ENCODE data around the gene TMEM11.
"Not testable (repeated sequence)": the region's sequence is repeated elsewhere in the genome, so short reads cannot be mapped to it uniquely, and the experiment has no call there.

Gene TMEM11

DNA sequence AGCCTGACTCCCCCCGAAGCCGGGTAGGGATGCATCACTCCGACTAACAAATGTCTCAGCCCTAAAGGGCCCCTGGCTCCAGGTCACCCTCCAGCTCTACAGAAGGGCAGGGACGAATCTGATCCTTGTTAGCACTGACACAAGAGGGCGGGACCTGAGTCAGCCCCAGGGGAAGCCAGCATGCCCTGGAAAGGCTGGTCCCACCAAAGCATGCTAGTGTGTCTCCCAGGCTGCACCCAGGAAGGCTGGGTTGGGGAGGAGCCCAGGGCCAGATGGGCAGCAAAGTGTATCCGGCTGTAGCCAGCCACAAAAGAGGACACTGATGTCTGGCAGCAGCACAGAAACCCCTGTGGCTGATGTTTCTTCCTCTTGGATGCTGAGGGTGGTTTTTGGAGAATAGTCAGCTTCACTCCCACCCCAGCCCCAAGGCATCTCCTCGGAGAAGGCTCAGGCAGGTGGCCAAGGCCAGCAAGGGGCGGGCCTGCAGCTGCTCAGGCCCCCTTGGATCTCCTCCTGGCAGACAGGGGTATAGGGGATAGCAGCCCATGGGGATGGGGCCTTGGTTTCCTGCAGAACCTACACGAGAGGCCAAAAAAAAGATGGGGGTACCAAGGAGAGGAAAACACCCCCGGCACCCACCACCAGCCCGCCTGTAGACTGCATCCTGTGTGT lies 28.2 kb upstream of the TMEM11 start:
- no peak for DNase-seq

DNA sequence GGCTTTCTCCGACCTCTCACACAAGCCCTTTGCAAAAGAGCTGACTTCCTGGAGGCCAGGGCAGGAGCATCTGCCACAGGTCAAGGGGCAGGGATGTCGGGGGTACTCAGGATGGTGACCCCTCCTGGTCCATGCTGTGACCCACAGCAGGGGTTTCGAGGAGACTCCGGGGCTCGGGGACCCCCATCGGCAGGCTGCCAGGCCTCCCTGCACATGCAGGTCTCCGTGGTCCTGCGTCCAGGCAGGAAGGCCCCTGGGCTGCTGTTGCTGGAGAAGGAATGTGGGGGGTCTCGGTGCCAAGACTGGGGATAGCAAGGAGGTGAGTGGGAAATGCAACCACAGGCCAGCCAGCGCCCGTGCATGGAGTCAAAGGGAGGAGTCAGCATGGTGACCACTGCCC lies 27.6 kb upstream of the TMEM11 start:
- no peak for DNase-seq

DNA sequence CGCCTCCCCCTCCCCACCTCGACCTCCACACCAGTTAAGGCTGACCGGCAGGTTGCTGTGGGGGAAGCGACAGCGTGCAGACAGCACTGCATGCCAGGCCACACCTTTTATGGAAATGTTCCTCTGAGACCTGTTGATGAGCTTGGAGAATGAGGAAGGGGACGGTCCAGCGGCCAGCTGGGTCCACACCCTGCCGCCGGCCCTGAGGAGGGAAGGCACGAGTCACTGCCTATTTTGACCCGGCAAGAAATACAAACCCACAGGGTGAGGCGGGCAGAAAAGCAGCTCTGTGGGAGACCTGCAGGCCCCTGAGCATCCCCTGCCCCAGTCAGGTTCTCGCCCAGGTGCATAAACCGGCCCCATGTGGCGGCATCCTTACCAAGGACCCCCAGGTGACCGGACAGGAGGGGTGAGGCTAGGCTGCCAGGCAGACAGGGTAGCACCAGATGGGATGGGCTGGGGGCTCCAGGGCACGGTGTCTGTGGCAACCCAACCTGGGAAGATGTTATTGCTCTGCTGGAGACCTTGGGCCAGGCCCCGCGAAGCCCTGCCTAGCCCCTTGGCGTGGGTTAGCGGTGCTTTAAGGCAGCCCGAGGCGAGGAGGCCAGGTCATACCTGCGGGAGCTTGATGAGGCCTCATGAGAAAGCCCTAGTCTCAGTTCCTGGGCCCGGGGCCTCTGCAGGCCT lies 26.6 kb upstream of the TMEM11 start:
- DNase-seq, result no peak

DNA sequence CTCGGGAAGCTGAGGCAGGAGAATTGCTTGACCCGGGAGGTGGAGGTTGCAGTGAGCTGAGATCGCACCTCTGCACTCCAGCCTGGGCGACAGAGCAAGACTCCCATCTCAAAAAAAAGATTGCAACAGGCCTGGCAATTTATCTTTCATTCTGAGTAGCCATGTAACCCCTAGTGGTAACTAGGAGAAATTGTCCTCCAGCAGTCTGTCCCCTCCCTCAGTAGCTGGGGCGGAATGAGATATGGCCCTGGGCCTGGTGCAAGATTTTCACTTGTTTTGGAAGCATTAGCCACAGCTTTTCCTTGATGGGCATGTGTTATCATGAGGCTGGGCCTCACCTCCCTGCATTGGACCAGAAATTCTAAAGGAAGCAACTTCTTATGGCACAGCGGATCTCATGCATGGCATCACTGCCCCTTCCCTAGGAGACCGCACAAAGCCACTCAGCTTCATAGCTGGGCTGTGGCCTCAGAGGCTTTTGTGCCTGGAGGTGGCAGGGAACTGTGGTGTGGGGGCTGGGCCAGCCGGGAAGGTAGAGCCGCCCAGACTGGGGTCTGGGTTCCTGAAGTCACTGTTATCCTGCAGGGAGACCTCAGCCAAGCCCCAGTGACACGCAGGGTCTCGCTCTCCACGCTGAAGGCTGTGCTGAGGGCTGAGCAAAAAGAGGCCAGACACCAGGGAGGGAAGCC lies 25.9 kb upstream of the TMEM11 start:
- no peak for DNase-seq

DNA sequence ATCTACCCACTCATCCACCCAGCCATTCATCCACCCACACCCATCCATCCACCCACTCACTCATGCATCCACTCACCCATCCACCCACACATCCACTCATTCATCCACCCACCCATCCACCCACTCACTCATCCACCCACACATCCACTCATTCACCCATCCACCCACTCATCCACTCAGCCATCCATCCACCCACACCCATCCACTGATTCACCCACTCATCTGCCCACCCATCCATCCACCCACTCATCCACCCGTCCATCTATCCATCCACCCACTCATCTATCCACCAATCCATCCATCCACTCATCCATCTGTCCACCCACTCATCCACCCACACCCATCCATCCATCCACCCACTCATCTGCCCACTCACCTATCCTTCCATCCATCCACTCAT lies 22.0 kb upstream of the TMEM11 start:
- DNase-seq, result no peak

DNA sequence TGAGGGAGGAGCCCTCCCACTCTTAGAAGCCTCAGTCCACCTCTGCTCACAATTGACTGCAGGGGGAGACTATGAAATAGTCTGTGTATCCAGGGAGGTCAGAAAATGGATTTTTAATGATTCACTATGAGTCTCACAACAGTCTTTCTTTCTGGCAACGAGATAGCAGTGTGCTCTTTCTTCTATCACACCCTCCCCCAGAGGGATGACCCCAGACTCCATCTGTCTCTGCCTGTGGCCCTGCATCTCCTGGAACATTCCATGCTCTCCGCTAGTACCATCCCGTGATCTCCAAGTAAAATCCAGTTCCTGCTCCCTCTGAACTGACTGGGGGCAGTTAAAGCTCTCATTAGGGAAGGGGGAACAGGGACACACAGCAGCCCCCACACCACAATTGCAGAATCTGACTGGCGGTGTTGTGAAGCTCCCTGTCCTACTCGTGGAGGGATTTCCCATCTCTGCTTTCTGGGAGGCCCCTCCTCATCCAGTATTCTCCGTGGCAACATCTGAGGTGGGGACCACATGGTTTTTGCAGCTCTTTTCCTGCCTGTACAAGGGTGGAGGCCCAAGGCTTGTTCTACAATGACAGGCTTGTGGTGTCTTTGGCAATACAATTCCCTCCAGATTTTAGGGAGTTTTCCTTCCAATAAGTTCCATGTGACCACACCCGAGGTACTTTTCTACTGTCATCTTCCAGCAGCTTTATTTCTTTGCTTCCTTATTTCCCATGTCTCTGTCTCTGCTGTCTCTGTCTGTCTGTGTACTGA lies 19.8 kb upstream of the TMEM11 start:
- DNase-seq, result no peak

DNA sequence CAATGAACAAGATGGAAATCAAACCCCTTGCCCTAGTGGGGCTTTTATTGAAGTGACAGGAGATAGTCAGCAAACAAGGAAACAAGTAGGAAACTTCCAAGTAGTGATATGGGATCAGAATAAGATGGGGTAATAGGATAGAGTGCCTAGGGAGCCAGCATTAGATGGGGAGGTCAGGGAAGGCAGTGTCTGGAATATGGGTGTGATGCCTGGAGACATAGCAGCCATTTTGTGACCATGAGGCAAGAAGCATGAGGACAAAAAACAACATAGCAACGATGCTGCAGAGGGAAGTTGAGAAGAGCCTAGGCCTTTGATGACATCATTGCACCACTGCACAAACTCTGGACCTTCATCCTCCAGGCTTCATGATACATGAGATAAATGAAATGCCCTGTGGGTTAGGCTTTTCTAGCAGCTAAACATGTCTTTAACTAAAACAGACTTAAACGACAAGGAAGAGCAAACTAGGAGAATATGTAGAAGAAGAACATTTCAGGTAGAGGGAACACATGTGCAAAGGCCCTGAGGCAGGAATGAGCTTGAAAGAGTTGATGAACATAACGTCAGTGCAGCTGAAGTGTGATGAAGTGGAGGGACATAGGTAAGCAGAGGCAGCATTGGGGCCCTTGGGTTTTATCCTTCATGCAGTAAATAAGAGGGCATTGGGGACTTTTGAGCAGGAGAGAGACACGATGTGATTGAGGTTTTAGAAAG lies 18.2 kb upstream of the TMEM11 start:
- DNase-seq, result no peak

DNA sequence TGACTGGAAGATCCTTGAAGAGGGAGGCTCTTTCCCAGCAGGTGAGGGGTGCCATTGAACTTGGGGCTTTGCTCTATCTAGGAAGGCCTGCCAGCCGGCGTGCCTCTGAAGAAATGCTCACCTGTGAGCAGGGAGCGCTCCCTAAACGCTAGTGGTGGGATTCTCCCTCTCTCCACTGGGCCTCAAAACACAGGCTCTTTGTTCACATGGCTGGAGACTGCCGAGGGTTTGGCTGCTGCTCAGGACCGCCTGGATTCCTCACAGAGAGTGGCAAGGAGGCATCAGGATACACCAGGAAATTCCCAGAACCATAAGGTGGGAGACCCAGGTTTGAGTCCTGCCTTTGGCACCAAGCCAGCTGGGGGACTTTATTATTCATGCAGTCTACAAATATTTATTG lies 17.6 kb upstream of the TMEM11 start:
- DNase-seq, result no peak

DNA sequence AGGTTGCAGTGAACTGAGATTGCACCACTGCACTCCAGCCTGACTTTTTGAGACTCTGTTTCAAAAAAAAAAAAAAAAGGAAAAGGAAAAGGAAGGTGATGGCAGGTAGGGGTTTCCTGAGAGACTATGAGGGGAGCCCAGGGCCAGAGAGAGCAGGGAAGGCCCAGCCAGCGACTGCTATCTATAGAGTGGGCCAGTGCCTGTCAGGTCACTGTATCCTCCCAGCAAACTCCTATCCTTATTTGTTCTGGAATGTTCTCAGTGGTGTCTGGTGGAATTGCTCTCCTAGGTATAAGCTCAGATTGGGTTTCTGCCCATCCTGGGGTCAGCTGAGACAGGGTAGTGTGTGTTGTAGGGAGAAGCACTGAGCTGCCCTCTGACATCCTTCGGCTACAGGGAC lies 14.9 kb upstream of the TMEM11 start:
- no peak for DNase-seq

DNA sequence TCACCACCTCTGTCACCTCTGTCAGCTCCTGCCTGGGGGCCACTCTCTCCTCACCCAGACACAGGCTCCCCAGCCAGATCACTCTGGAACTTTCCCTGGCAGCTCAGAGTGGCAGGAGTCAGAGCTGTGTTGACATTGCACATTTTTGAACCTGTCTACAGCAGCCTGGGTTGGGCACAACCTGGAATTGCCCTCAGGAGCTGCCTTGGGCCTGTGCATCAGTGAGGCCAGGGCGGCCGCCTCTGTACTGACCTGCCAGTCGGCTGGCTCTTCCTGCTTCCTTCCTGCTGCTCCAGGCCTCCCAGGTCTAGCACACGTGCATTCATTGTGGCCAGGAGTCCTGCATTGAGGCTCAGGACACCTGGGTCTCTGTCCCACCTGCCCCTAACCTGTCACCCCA lies 14.2 kb upstream of the TMEM11 start:
- DNase-seq, result no peak

DNA sequence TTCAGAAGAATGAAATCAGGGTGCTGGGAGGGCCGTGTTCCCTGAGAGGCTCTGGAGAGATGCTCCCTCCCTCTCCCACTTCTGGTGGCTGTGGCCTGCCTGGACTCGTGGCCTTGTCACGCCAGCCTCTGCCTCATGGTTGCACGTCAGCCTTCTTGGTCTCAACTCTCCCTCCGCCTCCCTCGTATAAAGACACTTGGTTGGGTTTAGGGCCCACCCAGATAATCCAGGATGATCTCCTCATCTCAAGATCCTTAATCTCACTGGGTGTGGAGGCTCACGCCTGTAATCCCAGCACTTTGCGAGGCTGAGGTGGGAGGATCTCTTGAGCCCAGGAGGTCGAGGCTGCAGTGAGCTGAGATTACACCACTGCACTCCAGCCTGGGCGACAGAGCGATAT lies 13.3 kb upstream of the TMEM11 start:
- not testable (repeated sequence) for DNase-seq

DNA sequence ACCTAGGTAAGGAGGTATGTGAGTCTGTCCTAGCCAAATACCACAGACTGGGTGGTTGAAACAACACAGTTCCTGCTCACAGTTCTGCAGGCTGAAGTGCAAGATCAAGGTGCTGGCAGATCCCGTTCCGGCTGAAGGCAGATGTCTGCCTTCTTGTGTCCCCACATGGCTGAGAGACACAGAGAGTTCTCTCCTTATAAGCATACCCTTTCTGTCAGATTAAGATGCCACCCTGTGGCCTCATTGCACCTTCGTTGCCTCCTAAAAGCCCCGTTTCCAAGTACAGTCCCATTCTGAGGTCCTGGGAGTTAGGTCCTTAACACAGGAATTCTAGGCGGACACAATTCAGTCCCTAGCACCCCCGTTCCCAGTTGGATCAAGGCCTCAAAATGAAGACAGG lies 9.1 kb upstream of the TMEM11 start:
- DNase-seq, result no peak

DNA sequence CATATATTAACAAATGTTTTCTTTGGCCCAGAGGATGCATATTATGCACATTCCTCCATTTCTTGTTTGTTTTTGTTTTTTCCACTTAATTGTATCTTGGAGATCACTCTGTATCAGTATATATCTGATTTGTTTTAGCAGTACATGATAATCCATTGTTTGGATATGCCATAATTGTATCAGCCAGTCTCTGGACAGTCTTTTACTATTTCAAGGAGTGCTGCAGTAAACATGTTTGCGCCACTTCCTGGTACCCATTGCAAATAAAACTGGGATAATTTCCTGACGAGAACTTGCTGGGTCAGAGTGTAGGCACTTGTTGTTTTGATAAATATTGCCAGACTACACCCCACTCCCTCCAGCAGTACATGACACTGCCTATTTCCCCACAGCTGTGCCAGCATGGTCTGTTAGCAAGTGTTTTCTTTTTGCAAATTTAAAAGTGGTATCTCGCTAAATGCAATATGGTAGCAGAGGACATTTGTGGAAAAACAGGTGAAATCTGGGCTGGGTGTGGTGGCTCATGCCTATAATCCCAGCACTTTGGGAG lies 4.9 kb upstream of the TMEM11 start:
- DNase-seq, result no peak

DNA sequence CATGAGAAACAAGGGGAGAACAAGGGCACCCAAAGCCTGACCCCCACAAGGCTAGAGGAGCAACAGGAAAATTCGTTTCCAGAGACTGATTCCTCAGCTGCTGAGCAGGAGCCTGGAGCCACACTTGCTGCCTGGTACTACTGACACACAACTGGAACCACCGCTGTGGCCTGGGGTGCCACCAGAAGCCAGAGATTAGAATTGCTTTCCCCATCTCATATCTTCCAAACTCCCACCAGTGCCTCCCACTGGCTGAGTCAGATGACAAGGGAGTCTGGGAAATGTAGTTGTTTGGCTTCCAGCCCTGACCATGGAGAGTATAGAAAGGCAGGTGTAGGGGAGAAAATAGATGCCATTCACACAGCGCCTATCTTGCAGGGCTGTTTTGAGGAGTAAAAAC lies 4.1 kb upstream of the TMEM11 start:
- no peak for DNase-seq

DNA sequence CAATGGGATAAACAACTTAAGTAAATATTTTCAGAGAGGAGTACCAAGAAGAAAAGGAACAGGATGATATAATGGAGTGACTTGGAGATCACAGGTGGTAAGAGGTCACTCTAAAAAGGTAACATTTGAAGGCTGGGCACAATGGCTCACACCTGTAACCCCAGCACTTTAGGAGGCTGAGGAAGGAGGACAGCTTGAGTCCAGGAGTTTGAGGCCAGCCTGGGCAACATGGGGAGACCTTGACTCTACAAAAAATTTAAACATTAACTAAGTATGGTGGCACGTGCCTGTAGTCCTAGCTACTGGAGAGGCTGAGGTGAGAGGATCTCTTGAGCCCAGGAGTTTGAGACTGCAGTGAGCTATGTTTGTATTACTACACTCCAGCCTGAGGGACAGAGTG lies 3.4 kb upstream of the TMEM11 start:
- DNase-seq, result no peak

DNA sequence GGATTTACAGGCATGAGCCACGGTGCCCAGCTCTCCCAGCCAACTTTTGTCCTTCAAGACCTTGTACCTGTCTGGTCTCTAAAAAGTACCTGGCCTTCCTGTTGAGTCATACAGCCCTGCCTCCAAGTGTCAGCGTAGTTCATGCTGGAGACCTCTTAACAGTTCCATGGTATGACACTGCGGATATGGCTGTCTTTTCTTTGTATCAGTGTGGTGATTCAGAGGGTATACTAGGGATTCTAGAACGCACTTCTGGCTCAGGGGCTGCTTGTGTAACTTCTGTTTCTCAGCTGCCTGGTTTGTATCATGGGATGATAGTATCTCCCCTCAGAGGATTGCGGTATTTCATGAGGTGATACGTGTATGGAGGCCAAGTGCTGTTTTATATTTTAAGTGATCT lies 2.0 kb upstream of the TMEM11 start:
- no peak for DNase-seq

DNA sequence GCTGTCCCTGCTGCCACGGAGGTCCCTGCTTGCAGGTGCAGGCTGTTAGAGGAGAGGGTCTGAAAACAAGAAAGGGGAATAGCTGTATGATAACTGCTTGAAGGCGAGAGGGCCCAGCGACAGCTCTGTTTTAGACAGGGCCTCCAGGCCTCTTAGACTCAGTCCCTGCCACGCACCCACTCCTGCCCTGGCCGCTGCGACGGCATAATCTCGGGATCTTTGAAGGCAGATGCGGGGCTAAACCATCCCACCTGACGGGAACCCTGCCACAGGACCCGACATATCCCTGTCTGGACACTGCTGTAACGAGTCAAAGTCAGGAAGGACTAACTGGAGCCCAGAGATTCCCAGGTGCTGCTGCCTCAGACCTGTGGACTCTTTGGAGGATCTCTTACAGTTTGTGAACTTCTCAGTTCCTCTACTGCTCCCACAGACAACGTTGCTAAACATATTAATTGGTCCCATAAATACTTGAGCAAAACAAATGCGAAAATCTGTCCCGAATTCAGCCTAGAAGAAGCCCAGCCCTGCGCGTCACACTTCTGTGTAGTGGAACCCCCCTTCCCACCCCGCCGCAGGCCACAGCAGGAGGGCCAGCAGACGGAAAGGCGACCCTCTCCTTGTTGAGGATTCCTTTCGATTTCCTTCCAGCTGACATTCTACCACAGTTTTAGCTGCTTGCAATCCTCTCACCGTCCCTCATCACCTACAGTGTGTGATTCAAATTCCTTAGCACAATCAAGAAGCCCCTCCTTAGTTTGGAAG lies 998 bp upstream of the TMEM11 start:
- no peak for DNase-seq

DNA sequence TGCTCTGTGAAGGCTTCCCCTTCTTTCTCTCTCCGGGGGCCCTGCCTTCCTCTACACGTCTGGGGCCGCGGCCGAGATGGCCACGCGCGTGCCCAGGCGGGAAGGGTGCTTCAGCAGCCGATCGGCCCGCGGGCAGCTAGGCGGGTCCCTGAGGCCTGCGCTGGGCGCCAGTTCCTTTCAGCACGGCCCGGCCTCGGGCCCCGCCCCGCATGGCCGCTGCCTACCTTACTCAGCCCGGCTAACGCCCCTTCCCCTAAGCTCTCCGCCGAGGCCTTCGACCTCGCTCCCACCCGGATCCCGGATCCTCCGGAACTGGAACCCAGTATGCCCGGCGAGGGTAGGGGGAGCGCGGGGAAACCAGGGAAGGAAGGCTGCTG lies 335 bp downstream of the TMEM11 start:
- DNase-seq, result peak; percentile 36

DNA sequence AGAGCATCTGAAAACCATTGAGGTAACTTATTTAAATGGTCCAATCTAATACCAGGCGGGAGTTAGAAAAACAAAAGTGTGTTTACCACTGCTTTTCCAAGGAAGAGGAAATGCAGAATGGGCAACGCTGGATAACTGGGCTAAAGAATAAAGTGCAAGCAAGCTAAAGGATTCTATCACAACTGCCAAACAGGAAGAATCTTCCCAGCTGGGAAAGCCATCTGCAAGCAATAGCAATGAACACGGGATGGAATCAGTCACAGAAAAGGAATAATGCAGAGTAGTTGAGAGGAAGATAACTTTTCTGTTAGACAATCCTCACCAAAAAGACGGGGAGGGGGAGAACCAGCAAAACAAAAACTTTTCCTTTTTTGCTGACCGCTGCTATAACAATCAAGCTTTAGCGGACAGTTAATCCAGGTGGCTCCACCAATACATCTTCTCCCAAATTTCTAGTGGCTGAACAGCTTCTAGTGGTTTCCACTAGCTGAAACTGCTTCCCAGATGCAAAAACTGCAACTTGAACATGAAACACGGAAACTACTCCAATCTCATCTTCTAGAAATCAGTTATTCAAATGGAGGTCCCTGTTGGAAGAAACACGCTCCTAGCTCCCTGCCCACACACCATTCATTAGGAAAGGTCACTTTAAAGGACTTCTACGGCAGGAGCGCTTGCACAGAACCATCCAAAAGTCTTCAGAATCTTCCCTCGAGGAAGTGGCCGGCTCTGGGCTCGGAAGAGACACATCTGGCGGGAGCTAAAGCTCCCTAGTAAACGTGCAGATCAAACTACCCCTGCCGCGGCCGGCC lies 929 bp downstream of the TMEM11 start:
- no peak for DNase-seq

DNA sequence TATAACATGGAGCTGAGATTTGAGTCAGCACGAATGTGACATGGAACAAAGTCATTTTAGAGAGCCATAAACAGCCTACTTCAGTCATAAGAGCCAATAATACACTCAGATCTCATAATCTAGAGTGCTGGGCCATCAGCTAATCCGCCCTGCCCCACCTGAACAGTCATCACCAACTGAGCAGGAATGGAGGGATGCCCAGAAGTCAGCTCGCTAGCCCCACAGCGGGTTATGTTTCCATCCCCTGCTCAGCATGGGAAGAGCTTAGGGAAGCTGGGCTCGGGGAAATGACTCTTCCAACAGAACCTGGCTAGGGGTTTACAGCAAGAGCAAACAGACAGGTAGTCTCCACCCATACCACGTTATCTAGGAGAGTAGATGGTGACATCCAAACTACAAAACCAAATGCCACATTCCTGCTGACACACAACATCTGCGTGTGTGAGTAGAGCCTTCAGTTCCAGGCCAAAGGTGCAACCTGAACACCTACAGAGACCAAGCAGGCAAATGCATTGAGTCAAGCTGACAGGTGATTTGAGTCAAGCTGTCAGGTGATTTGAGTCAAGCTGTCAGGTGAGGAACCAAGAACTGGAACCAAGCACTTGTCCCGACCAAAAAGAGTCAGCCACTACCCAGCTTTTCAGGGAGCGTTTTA lies 2.0 kb downstream of the TMEM11 start:
- DNase-seq, result no peak
